ENCODE data around the gene TPP1.
A peak's percentile ranks its signal among the peaks of the same experiment; 100 is the strongest.

DNA sequence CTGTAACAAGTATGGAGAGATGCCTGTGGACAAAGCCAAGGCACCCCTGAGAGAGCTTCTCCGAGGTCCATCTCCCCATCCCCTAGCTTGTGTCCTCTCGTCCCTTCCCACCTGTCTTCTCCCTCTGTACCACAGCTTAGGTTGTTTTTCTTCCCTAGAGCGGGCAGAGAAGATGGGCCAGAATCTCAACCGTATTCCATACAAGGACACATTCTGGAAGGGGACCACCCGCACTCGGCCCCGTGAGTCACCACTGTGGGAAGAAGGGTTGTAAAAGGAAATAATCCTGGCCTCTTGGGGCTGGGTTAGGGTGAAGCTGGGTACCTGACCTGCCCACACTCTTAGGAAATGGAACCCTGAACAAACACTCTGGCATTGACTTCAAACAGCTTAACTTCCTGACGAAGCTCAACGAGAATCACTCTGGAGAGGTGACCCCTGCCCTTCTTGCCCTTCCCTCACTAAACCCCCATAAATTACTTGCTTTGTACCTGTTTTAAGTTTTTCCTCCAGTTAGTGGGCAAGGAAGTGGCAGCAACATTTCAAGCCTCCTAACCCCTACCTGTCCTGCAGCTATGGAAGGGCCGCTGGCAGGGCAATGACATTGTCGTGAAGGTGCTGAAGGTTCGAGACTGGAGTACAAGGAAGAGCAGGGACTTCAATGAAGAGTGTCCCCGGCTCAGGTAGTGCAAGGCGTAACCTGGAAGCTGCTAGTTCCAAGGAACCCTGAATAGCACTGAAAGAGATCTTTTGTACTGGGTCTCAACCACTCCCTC lies 10.3 kb downstream of the TPP1 start:
- TF ChIP-seq, protein P1, sequence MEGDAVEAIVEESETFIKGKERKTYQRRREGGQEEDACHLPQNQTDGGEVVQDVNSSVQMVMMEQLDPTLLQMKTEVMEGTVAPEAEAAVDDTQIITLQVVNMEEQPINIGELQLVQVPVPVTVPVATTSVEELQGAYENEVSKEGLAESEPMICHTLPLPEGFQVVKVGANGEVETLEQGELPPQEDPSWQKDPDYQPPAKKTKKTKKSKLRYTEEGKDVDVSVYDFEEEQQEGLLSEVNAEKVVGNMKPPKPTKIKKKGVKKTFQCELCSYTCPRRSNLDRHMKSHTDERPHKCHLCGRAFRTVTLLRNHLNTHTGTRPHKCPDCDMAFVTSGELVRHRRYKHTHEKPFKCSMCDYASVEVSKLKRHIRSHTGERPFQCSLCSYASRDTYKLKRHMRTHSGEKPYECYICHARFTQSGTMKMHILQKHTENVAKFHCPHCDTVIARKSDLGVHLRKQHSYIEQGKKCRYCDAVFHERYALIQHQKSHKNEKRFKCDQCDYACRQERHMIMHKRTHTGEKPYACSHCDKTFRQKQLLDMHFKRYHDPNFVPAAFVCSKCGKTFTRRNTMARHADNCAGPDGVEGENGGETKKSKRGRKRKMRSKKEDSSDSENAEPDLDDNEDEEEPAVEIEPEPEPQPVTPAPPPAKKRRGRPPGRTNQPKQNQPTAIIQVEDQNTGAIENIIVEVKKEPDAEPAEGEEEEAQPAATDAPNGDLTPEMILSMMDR (IDR thresholded peaks at IDR 0.05): no peak
- peak in 1 of 2 donors; percentile 6 for TF ChIP-seq POLR2A (IDR thresholded peaks at IDR 0.05)
